Measurements from ENCODE around the gene MYRIP.

- no peak for TF ChIP-seq CTCF (IDR thresholded peaks at IDR 0.05; ENCODE audit: insufficient read depth, low read length, poor library complexity, severe bottlenecking)
- no peak for TF ChIP-seq EZH2phosphoT487 (conservative IDR thresholded peaks at IDR 0.05; ENCODE audit: low read length)
Measured at GRCh38 chr3:40240921-40241320, 431.5 kb downstream of the MYRIP start.

All from SU-DHL-6 (cell line).